Measurements from ENCODE around the gene ALDH1A1. TPM values are rescaled to one million over a fixed set of nuclear protein-coding genes. Genes with fewer than 3 reads are reported as not detected.

Gene ALDH1A1
- total RNA-seq, 1 donor from 2014 or later = 43.9 TPM

DNA sequence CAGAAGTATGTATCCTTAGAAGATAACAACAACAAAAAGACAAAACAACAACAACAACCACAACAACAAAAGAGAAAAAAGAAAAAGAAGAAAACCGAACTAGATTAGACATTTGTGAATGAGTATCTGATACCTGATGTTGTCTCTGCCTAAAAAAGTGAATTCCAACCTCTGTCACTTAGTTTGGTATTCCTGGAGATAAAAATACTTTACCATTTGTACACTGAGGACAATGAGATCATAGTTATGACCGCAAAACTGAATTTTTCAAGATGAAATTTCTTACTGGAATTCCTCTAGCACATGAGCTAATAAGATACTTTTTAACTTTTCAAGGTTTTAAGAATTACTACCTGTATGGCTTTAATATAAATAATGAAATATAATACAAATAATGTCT is 54.5 kb downstream of the ALDH1A1 start:
- TF ChIP-seq, protein P1, sequence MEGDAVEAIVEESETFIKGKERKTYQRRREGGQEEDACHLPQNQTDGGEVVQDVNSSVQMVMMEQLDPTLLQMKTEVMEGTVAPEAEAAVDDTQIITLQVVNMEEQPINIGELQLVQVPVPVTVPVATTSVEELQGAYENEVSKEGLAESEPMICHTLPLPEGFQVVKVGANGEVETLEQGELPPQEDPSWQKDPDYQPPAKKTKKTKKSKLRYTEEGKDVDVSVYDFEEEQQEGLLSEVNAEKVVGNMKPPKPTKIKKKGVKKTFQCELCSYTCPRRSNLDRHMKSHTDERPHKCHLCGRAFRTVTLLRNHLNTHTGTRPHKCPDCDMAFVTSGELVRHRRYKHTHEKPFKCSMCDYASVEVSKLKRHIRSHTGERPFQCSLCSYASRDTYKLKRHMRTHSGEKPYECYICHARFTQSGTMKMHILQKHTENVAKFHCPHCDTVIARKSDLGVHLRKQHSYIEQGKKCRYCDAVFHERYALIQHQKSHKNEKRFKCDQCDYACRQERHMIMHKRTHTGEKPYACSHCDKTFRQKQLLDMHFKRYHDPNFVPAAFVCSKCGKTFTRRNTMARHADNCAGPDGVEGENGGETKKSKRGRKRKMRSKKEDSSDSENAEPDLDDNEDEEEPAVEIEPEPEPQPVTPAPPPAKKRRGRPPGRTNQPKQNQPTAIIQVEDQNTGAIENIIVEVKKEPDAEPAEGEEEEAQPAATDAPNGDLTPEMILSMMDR (IDR thresholded peaks at IDR 0.05) = no peak
- H3K27me3 ChIP-seq = no peaks in the 10 kb centered on the region
- H3K4me1 ChIP-seq = no peaks in the 10 kb centered on the region
- no peaks in the 10 kb centered on the region for H3K9me3 ChIP-seq
- peaks cover 0 to 5% of the 10 kb centered on the region in 2 donors for H3K36me3 ChIP-seq
- no peak for DNase-seq (ENCODE audit: low spot score in 2 of 2)
- no peak overlapping the region for H3K27ac ChIP-seq
- H3K4me3 ChIP-seq = no peak overlapping the region
- intact Hi-C loops (cut with DNase I) = no loop called here

DNA sequence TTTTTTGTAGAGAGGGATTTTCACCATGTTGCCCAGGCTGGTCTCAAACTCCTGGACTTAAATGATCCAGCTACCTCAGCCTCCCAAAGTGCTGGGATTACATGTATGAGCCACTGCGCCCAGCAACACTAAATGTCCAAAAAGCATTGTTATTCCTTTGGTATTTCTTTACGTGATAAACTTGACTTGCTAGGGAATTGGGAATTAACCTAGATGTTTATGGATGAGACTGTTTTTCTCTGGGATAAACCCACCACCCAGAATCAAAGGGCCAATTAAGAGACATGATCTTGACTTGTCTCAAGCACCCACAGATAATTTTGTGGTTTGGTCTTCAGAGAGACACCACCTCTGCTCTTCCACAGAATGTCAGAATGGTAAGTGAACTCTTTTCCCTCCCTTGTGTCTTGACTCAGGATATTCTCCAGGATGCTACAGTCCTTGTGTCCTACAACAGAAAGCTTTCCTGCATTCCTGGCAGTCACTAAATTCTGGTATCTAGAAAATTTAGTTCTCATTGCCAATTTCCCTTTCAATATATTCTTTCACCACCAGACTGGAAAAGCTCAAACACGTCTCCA is 55.7 kb downstream of the ALDH1A1 start:
- DNase-seq (ENCODE audit: low spot score in 2 of 2) = no peak
- Histone ChIP-seq H3K4me3 (no peak overlapping the region), H3K4me1 (no peaks in the 10 kb centered on the region), H3K36me3 (no peaks in the 10 kb centered on the region), H3K27ac (no peak overlapping the region), H3K9me3 (no peaks in the 10 kb centered on the region), H3K27me3 (no peaks in the 10 kb centered on the region)
- TF ChIP-seq, protein P1 (IDR thresholded peaks at IDR 0.05) = no peak
- intact Hi-C loops (cut with DNase I) = no loop called here

DNA sequence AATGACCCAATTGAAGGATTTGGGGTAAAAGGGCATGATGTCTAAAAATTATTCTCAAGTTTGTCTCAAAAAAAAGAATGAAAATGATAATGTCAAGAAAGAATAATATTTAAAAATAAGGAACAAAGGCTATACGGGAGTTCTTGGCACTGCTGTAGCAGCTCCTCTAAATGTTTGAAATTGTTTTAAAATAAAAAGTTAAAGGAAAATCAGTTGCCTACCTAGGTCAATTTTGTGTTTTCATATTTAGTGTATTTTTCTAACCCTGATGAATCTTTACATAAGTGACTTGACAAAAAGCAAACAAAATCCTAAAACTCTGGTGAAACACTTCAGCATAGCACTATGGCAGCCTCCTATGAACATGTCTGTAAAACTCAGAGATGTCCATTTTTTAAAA is 56.4 kb downstream of the ALDH1A1 start:
- TF ChIP-seq, protein P1 (IDR thresholded peaks at IDR 0.05) = no peak
- H3K4me3 ChIP-seq = no peak overlapping the region
- intact Hi-C loops (cut with DNase I) = no loop called here
- H3K9me3 ChIP-seq = no peaks in the 10 kb centered on the region
- no peaks in the 10 kb centered on the region for H3K4me1 ChIP-seq
- no peaks in the 10 kb centered on the region for H3K27me3 ChIP-seq
- no peaks in the 10 kb centered on the region for H3K36me3 ChIP-seq
- H3K27ac ChIP-seq = no peak overlapping the region
- DNase-seq (ENCODE audit: low spot score in 2 of 2) = no peak

DNA sequence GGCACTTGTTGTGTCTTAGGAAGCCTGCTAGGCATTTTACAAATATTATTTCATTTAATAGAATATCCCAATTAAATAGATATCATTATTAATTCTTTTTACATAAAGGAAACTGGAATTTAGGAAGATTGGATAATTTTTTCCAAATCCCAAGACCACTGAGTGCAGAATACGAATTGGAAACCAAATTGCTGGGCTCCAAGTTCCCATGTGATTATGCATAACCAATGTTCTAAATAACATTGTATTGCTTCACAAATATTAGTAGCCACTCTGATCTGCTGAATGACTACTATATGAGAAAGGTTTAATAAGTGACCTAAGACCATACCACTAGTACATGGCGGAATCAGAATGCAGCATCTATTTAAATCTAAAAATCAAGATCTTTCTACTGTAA is 57.7 kb downstream of the ALDH1A1 start:
- H3K4me1 ChIP-seq = no peaks in the 10 kb centered on the region
- H3K9me3 ChIP-seq = no peaks in the 10 kb centered on the region
- H3K27ac ChIP-seq = no peak overlapping the region
- TF ChIP-seq, protein P1 (IDR thresholded peaks at IDR 0.05) = no peak
- no peaks in the 10 kb centered on the region for H3K27me3 ChIP-seq
- no peak for DNase-seq (ENCODE audit: low spot score in 2 of 2)
- intact Hi-C loops (cut with DNase I) = no loop called here
- H3K4me3 ChIP-seq = no peak overlapping the region
- no peaks in the 10 kb centered on the region for H3K36me3 ChIP-seq

DNA sequence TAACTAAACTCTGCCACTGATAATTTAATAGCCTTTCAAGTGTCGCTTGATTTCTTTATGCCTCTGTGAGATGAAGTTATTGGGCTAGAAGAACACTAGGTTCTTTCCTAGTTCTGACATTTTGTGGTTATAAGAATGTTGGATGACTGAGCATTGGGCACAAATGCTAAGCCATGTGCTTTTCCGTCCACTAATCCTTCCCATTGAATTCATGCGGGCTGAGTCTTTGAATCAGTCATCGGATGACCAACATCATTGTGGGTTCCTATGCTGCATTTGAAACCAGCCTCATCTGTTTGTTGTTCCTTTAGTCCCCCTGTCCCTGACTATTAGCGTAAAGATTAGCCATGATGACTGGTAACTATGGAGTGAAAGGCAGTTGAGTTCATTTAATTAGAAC is 58.5 kb downstream of the ALDH1A1 start:
- no peaks in the 10 kb centered on the region for H3K9me3 ChIP-seq

More for the DNA sequence above, 58.5 kb downstream of the ALDH1A1 start:
- Histone ChIP-seq H3K27ac (no peak overlapping the region), H3K4me1 (no peaks in the 10 kb centered on the region), H3K4me3 (no peak overlapping the region), H3K36me3 (peaks cover 0 to 2% of the 10 kb centered on the region in 2 donors), H3K27me3 (no peaks in the 10 kb centered on the region)
- TF ChIP-seq, protein P1 (IDR thresholded peaks at IDR 0.05) = no peak
- DNase-seq (ENCODE audit: low spot score in 2 of 2) = no peak
- intact Hi-C loops (cut with DNase I) = no loop called here
